ENCODE results near the gene ZBTB11.
"Not testable (repeated sequence)": the region's sequence is repeated elsewhere in the genome, so short reads cannot be mapped to it uniquely, and the experiment has no call there.

ZBTB11 gene

DNA sequence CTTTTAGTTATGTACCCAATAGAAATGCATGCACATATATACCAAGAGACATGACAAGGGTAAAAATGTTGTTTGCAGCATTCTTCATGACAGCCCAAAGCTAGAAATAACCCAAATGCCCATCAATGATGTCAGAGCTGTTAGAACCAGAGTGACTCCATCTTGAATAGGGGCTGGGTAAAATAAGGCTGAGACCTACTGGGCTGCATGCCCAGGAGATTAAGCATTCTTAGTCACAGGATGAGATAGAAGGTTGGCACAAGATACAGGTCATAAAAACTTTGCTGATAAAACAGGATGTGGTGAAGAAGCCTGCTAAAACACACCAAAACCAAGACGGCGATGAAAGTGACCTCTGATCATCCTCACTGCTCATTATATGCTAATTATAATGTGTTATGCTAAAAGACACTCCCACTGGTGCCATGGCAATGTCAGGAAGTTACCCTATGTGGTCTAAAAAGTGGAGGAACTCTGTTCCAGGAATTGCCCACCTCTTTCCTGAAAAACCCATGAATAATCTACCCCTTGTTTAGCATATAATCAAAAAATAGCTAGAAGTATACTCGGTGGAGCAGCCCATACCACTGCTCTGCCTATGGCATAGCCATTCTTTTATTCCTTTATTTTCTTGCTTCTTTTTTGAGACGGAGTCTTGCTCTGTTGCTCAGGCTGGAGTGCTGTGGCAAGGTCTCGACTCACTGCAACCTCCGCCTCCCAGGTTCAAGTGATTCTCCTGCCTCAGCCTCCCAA, 32.9 kb downstream of the ZBTB11 start:
- peak; percentile 41 for DNase-seq (ENCODE audit: low read depth)

DNA sequence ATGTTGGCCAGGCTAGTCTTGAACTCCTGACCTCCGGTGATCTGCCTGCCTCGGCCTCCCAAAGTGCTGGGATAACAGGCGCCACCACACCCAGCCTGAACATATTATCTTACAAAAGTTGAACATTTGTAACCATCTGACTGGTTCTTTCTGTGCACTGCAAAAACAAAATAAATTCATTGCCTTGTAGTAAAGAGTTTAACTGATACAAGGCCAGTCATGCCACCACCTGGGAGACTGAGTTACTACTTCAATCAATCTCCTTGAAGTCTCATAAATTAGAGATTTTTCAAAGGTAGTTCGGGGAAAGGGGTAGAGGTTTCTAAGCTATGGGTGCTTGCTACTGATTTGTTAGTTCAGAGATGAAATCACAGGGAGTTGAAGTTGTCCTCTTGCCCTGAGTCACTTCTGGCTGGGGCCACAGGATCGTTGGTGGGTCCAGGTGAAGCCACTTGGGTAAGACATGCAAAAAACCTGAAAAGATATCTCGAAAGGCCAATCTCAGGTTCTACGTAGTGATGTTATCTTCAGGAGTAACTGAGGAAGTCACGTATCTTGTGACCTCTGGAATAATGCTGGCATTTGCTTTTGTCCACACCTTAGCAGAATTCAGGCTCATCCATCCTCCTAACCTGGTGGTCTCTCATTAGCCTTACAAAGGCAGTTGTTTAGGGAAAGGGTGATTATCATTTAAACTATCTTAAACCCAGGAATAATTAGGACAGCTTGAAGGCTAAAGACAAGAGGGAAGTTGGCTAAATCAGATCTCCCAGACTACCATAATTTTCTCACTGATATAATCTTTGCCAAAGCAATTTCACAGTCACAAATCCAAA, 33.7 kb downstream of the ZBTB11 start:
- no peak for DNase-seq (ENCODE audit: low read depth)

DNA sequence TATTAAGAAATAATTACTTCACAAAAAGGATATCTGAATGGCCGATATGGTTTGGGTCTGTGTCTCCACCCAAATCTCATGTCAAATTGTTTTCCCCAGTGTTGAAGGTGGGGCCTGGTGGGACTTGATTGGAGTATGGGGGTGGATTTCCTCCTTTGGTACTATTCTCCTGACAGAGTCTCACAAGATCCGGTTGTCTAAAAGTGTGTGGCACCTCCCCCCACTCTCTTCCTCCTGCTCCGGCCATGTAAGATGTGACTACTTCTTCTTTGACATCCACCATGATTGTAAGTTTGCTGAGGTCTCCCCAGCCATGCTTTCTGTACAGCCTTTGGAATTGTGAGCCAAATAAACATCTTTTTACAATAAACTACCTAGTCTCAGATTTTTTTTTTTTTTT, 34.5 kb downstream of the ZBTB11 start:
- DNase-seq (ENCODE audit: low read depth), result no peak

DNA sequence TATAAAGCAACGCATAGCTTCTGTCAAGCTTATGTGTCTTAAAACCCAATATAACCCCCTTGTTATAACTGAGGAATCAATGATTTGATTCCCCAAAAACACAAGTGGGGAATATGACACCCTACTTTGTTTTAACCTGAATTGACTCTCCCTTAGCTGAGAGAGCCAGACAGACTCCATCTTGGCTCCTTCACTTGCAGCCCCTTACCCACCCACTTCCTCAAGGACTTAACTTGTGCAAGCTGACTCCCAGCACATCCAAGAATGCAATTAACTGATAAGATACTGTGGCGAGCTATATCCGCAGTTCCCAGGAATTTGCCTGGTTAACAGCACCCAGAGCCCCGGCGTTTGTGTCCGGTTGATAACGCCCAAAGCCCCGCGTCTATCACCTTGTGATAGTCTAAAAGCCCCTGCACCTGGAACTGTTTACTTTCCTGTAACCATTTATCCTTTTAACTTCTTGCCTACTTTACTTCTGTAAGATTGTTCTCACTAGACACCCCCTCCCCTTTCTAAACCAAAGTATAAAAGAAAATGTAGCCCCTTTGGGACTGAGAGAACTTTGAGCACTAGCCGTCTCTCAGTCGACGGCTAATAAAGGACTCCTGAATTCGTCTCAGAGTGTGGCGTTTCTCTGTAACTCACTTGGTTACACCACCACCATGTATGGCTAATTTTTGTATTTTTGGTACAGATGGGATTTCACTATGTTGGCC, 35.4 kb downstream of the ZBTB11 start:
- DNase-seq (ENCODE audit: low read depth), result not testable (repeated sequence)

DNA sequence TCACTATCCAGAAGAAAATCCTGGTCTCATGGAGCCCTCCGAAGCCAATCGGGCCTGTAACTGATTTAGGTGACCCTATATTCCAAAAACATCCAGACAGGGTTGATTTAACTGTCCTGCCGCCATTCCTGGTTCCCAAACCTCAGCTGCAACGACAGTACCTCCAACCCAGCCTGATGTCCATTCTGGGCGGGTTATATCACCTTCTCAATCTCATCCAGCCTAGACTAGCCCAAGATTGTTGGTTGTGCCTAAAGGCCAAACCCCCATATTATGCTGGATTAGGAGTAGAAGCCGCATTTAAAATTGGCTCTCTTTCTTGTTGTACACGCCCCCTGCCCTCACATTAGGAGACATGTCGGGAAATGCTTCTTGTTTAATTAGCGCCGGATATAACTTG, 36.7 kb downstream of the ZBTB11 start:
- no peak for DNase-seq (ENCODE audit: low read depth)

DNA sequence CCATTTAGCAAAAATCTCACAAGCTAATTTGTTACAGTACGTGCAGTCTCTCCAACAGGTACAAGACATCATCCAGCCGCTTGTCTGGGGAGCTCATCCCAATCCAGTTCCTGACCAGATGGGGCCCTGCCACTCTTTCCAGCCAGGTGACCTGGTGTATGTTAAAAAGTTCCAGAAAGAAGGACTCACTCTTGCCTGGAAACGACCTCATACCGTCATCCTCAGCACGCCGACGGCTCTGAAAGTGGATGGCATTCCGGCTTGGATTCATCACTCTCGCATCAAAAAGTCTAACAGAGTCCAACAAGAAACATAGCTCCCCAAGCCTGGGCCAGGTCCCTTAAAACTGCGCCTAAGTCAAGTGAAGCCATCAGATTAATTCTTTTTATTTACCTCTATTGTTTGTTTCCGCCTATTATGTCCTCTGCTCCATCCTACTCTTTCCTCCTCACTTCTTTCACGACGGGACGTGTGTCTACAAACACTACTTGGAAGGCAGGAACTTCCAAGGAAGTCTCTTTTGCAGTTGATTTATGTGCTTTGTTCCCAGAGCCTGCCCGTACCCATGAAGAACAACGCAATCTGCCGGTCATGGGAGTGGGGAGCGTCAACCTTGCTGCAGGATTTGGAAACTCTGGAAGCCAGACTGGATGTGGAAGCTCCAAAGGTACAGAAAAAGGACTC, 37.5 kb downstream of the ZBTB11 start:
- no peak for DNase-seq (ENCODE audit: low read depth)

DNA sequence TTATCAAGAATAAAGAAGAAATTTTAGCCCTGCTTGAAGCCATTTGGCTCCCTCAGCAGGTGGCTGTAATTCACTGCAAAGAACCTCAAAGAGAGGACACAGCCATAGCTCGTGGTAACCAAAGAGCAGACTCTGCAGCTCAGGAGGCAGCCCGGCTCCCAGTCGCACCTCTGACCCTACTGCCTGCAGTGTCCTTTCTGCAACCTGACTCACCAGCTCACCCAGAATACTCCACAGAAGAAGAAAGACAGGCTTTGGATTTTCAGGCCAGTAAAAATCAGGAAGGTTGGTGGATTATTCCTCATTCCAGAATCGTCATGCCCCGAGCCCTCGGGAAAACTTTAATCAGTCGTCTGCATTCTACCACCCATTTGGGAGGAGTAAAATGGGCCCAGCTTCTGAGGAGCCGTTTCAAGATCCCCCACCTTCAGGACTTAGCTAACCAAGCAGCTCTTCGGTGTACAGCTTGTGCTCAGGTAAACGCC, 38.6 kb downstream of the ZBTB11 start:
- no peak for DNase-seq (ENCODE audit: low read depth)

DNA sequence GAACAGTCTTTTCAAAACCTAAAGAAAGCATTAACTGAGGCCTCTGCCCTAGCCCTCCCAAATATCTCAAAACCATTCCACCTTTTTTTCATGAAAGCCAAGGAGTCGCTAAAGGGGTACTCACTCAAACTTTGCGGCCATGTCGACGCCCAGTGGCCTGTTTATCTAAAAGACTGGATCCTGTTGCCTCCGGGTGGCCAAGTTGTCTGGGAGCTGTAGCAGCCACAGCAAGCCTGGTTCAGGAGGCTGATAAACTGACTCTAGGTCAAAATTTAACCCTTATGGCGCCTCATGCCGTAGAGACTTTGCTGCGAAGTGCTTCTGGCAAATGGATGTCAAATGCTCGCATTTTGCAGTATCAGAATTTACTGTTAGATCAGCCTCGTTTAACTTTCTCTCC, 39.5 kb downstream of the ZBTB11 start:
- no peak for DNase-seq (ENCODE audit: low read depth)

DNA sequence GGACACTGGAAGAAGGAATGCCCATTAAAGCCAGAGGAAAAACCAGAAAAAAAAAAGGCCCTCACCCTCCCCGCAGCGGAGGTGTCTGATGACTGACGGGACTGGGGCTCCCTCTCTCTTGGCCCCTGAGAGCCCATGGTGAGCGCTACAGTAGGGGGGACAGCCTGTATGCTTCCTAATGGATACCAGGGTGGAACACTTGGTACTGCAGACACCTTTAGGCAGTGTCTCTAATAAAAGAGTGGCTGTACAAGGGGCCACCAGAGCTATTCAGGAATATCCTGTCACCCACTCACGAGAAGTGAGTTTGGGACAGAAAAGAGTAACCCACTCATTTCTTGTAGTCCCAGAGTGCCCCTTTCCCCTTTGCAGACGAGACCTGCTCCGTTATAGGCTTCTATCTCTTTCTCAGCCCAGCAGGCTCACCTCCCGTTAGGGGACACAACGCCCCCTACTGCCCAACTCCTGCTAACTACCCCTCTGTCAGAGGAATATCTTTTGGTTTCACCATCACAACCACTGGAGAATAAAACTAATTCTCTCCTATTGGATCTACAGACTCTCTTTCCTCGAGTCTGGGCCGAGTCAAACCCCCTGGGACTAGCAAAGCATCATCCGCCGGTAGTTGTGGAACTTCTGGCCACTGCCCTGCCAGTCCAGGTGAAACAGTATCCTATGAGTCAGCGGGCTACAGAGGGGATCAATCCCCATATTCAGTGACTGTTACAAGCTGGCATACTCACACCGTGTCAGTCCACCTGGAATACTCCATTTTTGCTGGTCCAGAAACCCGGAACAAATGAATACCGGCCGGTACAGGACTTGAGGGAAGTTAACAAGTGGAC, 40.8 kb downstream of the ZBTB11 start:
- DNase-seq (ENCODE audit: low read depth), result no peak

DNA sequence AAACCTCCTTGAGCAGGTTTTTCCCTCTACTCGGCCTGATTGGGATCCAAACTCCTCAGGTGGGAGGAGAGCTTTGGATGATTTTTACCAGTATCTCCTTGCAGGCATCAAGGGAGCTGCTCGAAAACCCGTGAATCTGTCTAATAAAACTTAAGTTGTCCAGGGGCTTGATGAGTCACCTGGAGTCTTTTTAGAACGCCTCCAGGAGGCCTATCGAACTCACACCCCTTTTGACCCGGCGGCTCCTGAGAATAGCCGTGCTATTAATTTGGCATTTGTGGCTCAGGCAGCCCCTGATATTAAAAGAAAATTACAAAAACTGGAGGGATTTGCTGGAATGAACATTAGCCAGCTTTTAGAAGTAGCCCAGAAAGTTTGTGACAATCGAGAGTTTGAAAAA, 41.6 kb downstream of the ZBTB11 start:
- no peak for DNase-seq (ENCODE audit: low read depth)

DNA sequence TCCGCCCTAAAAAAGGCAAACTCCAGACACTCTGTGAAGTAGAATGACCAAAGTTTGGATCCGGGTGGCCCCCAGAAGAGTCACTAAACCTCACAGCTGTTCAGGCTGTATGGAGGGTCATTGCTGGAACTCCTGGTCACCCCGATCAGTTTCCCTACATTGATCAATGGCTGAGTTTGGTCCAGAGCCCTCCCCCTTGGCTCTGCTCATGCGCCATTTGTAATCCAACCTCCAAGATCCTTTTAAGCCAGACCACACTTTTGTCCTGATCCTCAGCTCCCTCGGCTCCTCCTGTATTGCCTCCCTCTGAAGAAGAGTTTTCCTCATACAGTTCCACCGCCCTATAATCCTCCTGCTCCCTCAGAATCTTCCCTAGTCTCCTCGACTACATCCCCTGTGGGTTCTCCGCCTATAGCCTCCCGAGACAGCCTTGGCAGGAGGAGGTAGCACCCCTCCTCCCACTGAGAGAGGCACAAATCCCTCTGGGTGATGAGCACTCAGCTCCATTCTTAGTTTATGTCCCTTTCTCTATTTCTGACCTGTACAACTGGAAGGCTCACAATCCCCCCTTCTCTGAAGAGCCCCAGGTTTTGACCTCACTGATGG, 42.2 kb downstream of the ZBTB11 start:
- DNase-seq (ENCODE audit: low read depth), result no peak

DNA sequence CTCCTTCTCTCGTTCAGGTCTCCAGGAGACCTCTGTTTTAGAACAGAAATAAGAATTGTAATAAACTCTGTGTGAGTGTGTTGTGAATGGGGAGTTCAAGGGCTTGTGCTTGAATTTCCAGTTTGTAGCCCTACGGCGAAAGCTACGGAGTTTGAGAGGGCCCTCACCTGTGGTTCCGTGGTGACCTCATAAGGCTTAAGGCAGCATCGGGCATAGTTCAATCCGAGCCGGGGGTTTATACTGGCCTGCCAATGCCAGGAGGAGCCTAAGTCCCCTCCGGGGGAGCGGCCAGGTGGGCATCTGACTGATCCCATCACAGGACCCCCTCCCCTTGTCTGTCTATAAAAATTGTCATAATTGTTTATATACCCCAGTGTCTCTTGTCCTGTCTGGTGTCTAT, 43.7 kb downstream of the ZBTB11 start:
- no peak for DNase-seq (ENCODE audit: low read depth)

DNA sequence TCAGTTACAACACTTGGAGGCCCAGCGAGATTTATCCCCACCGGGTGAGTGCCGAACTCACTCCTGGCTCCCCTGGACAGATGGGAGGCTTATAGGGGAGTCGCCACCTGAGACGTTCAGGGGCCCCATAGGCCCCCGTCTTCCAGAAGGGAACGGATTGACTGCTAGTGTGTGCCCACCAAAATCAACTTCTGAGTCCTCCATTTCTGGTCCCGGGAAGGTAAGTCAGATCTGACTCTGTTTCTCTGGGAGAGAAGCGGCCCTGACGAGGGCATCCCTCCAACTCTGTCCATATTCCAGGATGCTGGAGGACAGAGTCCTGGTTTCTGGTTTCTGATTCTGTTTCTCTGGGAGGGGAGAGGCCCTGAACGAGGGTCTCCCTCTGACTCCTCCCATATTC, 44.3 kb downstream of the ZBTB11 start:
- DNase-seq (ENCODE audit: low read depth), result no peak

DNA sequence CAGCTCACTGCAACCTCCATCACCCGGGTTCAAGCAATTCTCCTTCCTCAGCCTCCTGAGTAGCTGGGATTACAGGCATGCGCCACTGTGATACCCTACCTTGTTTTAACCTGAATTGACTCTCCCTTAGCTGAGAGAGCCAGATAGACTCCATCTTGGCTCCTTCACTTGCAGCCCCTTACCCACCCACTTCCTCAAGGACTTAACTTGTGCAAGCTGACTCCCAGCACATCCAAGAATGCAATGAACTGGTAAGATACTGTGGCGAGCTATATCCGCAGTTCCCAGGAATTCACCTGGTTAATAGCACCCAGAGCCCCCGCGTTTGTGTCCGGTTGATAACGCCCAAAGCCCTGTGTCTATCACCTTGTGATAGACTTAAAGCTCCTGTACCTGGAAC, 45.0 kb downstream of the ZBTB11 start:
- DNase-seq (ENCODE audit: low read depth), result not testable (repeated sequence)

DNA sequence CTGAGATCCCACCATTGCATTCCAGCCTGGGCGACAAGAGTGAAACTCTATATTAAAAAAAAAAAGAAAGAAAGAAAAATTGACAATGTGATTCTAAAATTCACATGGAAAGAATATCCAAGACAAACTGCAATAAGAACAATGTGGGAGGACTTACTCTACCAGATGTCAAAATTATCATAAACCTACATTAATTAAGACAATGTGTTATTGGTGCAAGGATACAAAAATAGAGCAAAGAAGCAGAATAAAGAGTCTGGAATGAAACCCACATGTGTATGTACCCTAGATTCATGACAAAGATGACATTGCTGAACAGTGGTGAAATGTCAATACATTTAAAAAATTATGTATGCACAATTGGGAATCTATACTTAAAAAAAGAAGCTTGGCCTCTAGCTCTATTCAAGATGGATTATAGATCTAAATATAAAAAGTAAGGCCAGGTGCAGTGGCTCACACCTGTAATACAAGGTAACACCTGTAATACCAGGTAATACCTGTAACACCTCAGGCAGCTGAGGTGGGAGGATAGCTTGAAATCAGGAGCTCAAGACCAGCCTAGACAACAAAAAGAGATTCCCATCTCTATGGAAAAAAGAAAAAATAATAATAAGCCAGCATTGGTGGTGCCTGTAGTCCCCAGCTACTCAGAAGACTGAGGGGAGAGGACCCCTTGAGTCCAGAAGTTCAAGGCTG, 45.7 kb downstream of the ZBTB11 start:
- DNase-seq (ENCODE audit: low read depth), result no peak

DNA sequence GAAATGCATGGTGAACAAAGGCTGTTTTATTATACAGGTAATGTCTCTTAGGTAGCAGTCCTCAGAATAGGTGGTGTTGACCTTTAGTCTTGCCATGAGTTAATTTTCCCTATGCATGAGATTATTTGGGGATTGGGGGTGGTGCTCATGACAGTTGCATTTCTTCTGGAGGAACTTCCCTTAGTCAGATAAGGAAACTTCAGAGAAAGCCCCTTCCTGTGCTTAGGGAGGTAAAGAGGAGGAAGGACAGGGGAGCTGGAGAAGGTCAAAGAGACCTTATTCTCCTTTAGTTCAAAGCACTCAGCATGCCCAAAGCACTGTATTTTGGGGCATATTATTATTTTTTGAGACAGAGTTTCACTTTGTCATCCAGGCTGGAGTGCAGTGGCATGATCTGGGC, 47.7 kb downstream of the ZBTB11 start:
- DNase-seq (ENCODE audit: low read depth), result no peak

DNA sequence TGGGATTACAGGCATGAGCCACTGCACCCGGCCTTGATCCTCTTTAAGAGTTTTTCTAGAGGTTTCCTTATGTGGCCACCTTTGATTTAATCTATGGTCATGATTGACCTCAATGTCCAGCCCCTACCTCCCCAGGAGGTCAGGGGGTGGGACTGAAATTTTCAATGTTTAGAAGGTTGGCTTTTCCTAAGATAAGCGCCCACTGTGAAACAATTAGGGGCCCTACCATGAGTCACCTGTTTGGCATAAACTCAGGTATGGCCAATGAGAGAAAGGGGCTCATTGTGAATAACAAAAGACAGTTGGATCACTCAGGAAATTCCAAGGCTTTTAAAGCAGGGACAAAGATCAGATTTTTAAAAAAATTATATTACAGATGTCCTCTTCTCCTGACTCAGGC, 51.1 kb downstream of the ZBTB11 start:
- DNase-seq (ENCODE audit: low read depth), result no peak

DNA sequence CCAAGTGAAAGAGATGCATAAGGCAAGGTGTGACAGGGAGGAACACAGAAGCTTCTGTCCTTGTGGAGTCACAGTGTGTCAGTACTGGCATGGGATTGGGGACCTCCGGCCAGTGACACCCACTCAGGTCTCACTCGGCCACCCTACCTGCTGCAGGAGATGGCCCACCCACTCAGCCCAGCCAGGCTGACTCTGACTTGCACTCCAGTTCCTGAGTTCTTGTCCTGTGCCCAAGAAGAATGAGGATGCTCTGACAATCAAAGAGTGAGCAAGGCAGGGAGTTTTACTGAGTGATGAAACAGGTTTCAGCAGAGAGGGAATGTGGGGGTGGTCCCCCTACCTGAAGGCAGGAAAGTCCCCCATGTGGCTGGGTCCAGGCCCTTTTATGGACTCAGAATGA, 52.1 kb downstream of the ZBTB11 start:
- DNase-seq (ENCODE audit: low read depth), result no peak

DNA sequence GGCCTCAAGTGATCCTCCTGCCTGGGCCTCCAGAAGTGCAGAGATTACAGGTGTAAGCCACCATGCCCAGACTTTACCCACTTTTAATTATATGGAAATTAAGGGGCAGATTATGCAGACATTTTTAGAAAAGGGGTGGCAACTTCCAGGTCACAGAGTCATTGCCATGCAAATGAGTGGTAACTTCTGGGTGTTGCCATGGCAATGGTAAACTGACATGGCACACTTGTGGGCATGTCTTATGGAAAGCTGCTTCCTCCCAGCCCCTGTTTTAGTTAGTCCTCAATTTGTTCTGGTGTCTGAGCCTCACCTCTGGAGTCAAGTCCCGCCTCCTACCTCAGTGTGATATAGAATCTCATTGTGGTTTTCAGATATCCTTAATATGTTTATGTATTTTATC, 53.3 kb downstream of the ZBTB11 start:
- no peak for DNase-seq (ENCODE audit: low read depth)

DNA sequence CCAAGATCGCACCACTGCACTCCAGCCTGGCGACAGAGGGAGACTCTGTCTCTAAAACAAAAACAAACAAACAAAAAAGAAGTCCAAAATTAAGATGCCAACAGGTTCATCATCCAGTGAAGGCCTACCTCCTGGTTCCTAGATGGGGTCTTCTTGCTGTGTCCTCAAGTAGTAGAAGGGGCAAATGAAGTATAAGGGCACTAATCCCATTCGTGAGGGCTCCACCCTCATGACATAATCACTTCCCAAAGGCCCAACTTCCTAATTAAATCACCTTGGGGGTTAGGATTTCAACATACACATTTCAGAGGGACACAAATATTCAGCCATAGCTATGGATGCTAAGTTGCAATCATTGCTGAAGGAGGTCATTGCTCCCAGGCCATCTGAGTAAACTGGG, 57.2 kb downstream of the ZBTB11 start:
- DNase-seq (ENCODE audit: low read depth), result no peak
